Caco-2 (cell line): ENCODE results near the gene IZUMO3. TPM values are rescaled to one million over a fixed set of nuclear protein-coding genes. Genes with fewer than 3 reads are reported as not detected.

Experiments
- BruUV-seq: library from RNA; stranded (reverse); fragments of 400-500 nt; replicated peaks from 2 replicates; lab custom pipeline; 2021; lab: Mats Ljungman, UMichigan
- CTCF ChIA-PET: fragments of 300-600 bp; sonication (Branson Sonifier 250); formaldehyde crosslinking; loops from one replicate; lab custom pipeline; 2022; ENCODE audit warnings: antibody characterized with exemption; lab: Charles Lee
- POLR2A ChIA-PET: fragments of 300-600 bp; sonication (Branson Sonifier 250); formaldehyde crosslinking; loops from one replicate; lab custom pipeline; 2022; ENCODE audit warnings: antibody characterized with exemption; lab: Charles Lee
- DNase-seq, 2 experiments: peaks; one replicate each; pipeline versions ENCODE4 v3.0.0 to v3.0.0-alpha.2; 2020 to 2022
- H3K27me3 ChIP-seq: replicated peaks from 2 replicates; pipeline ENCODE4 v1.6.0; 2011; ENCODE audit warnings: low read length; ENCODE audit not compliant: control insufficient read depth, insufficient read depth
- H3K36me3 ChIP-seq: 2 replicates; pipeline ENCODE4 v1.5.1; 2011; ENCODE audit warnings: low read length; ENCODE audit not compliant: control insufficient read depth, insufficient read depth
- H3K4me1 ChIP-seq: fragments of 250-450 bp; sonication (Bioruptor Pico); 2 replicates; pipeline ENCODE4 v1.5.1; 2020; ENCODE audit warnings: mild to moderate bottlenecking
- H3K4me3 ChIP-seq: 2 replicates; pipeline ENCODE4 v1.5.1; 2011; ENCODE audit warnings: low read depth, mild to moderate bottlenecking, control low read depth, low read length
- H3K9me3 ChIP-seq: fragments of 250-450 bp; sonication (Bioruptor Pico); 2 replicates; pipeline ENCODE4 v1.5.1; 2020; ENCODE audit warnings: mild to moderate bottlenecking, moderate library complexity
- H3K27ac Mint-ChIP-seq: one replicate; pipeline ENCODE4 v1.8.0; 2022; ENCODE audit warnings: mixed read lengths; ENCODE audit not compliant: unreplicated experiment
- H3K27me3 Mint-ChIP-seq: one replicate; pipeline ENCODE4 v1.8.0; 2022; ENCODE audit warnings: mixed read lengths; ENCODE audit not compliant: insufficient read depth, unreplicated experiment
- H3K36me3 Mint-ChIP-seq: one replicate; pipeline ENCODE4 v1.8.0; 2022; ENCODE audit warnings: mild to moderate bottlenecking, mixed read lengths; ENCODE audit not compliant: insufficient read depth, unreplicated experiment
- H3K4me1 Mint-ChIP-seq: one replicate; pipeline ENCODE4 v1.8.0; 2022; ENCODE audit warnings: low read depth, mixed read lengths; ENCODE audit not compliant: unreplicated experiment
- H3K4me3 Mint-ChIP-seq: one replicate; pipeline ENCODE4 v1.8.0; 2022; ENCODE audit warnings: mild to moderate bottlenecking, moderate library complexity, mixed read lengths; ENCODE audit not compliant: unreplicated experiment
- H3K9me3 Mint-ChIP-seq: one replicate; pipeline ENCODE4 v1.8.0; 2022; ENCODE audit warnings: mixed read lengths; ENCODE audit not compliant: unreplicated experiment
- intact Hi-C: fragments of 100-400 bp; cut with micrococcal nuclease; formaldehyde crosslinking; loops from one replicate; pipeline ENCODE4 v1.10.0; 2022; ENCODE audit not compliant: unreplicated experiment
- total RNA-seq: library from RNA; stranded (reverse); gene quantifications from 2 replicates; pipeline ENCODE4 v1.2.3, GENCODE V29; 2022
- TF ChIP-seq, protein P1 (sequence below), 2 experiments: fragments of 200-600 bp in 1 of 2; IDR thresholded peaks; 1 replicate in 1 of 2; 2 replicates in 1 of 2; pipeline versions ENCODE4 v1.5.1 to v1.8.0; 2011 to 2022; ENCODE audit warnings: antibody characterized with exemption in 1 of 2, control low read depth in 1 of 2, inconsistent platforms in 1 of 2, low read depth in 1 of 2, low read length in 1 of 2, mild to moderate bottlenecking in 1 of 2, moderate library complexity in 1 of 2; ENCODE audit not compliant: insufficient read depth in 1 of 2, severe bottlenecking in 1 of 2, unreplicated experiment in 1 of 2

IZUMO3 gene
- total RNA-seq, 1 experiment from 2014 or later = not detected

DNA sequence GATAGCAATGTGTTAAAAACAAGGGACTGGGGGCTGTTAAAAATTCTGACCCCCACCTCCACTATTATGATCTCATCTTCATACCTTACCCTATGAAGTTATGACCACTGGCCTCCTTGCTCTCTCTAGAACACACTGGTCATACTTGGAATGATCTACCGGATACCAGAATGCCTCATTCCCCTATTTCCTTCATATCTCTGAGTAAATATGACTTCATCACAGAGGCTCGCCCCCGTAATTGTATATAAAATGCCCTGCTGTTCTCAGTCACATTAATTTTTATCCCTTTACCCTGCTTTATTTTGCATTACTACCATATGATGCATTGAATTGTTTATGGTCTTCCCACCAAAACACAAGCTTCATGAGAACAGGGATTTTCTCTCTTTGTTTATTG, 29.2 kb downstream of the IZUMO3 start:
- no peaks in the 10 kb centered on the region for H3K27me3 Mint-ChIP-seq
- no peak overlapping the region for H3K4me3 ChIP-seq
- ChIA-PET POLR2A (no interaction called here), CTCF (no interaction called here)
- no peak overlapping the region for H3K27ac Mint-ChIP-seq
- no peaks in the 10 kb centered on the region for H3K36me3 ChIP-seq
- TF ChIP-seq, protein P1, sequence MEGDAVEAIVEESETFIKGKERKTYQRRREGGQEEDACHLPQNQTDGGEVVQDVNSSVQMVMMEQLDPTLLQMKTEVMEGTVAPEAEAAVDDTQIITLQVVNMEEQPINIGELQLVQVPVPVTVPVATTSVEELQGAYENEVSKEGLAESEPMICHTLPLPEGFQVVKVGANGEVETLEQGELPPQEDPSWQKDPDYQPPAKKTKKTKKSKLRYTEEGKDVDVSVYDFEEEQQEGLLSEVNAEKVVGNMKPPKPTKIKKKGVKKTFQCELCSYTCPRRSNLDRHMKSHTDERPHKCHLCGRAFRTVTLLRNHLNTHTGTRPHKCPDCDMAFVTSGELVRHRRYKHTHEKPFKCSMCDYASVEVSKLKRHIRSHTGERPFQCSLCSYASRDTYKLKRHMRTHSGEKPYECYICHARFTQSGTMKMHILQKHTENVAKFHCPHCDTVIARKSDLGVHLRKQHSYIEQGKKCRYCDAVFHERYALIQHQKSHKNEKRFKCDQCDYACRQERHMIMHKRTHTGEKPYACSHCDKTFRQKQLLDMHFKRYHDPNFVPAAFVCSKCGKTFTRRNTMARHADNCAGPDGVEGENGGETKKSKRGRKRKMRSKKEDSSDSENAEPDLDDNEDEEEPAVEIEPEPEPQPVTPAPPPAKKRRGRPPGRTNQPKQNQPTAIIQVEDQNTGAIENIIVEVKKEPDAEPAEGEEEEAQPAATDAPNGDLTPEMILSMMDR (IDR thresholded peaks at IDR 0.05; ENCODE audit: insufficient read depth in 1 of 2, low read depth in 1 of 2, low read length in 1 of 2, severe bottlenecking in 1 of 2, unreplicated experiment in 1 of 2) = no peak
- no peaks in the 10 kb centered on the region for H3K4me1 ChIP-seq
- intact Hi-C loops = no loop called here
- H3K4me1 Mint-ChIP-seq = no peaks in the 10 kb centered on the region
- BruUV-seq = no TSS peak
- H3K36me3 Mint-ChIP-seq = no peaks in the 10 kb centered on the region
- H3K9me3 Mint-ChIP-seq = no peaks in the 10 kb centered on the region
- H3K9me3 ChIP-seq = no peaks in the 10 kb centered on the region
- no peaks in the 10 kb centered on the region for H3K27me3 ChIP-seq
- no peak overlapping the region for H3K4me3 Mint-ChIP-seq
- DNase-seq = no peak

DNA sequence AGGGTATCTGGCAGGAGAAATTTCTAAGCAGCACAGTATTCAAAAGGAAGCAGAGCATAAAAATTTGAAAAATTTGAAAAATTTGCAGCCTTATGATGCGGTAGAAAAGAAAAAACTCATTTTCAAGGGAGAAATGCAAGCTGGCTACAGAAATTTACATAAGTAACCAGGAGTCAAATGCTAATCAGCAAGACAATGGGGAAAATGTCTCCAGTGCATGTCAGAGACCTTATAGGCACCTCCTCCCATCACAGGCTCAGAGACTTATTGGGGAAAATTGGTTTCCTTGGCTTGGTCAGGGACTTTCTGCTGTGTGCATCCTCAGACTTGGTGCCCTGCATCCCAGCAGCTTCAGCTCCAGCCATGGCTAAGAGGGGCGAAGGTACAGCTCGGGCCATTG, 35.8 kb downstream of the IZUMO3 start:
- no peaks in the 10 kb centered on the region for H3K36me3 ChIP-seq
- H3K36me3 Mint-ChIP-seq = no peaks in the 10 kb centered on the region
- no peaks in the 10 kb centered on the region for H3K4me1 ChIP-seq
- ChIA-PET POLR2A (no interaction called here), CTCF (no interaction called here)
- intact Hi-C loops = no loop called here
- no peak overlapping the region for H3K4me3 ChIP-seq
- H3K27me3 Mint-ChIP-seq = no peaks in the 10 kb centered on the region
- TF ChIP-seq, protein P1 (IDR thresholded peaks at IDR 0.05; ENCODE audit: insufficient read depth in 1 of 2, low read depth in 1 of 2, low read length in 1 of 2, severe bottlenecking in 1 of 2, unreplicated experiment in 1 of 2) = no peak
- no peaks in the 10 kb centered on the region for H3K27me3 ChIP-seq
- no peaks in the 10 kb centered on the region for H3K9me3 ChIP-seq
- BruUV-seq = no TSS peak
- DNase-seq = no peak
- H3K9me3 Mint-ChIP-seq = no peaks in the 10 kb centered on the region
- no peaks in the 10 kb centered on the region for H3K4me1 Mint-ChIP-seq
- no peak overlapping the region for H3K4me3 Mint-ChIP-seq
- no peak overlapping the region for H3K27ac Mint-ChIP-seq

DNA sequence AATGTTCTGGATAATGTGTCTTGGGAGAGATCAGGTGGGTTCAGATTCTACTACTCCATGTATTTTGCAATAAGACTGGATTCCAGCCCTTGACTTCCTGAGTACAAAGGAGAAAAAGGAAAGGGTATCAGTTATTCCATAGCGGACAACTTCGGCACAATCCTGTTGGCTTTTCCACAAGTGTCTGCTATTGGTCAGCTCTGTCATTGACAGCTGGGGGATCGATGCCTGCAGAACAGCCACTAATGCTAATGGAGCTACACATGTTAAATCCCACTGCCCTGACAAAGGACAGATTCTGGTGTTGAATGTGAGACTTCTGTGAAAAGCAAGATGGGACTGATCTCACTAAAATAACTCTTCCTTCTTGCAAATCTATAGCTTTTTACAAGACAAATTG, 41.2 kb downstream of the IZUMO3 start:
- no peak for DNase-seq
- H3K27me3 Mint-ChIP-seq = no peaks in the 10 kb centered on the region
- TF ChIP-seq, protein P1 (IDR thresholded peaks at IDR 0.05; ENCODE audit: insufficient read depth in 1 of 2, low read depth in 1 of 2, low read length in 1 of 2, severe bottlenecking in 1 of 2, unreplicated experiment in 1 of 2) = no peak
- Histone ChIP-seq H3K27me3 (no peaks in the 10 kb centered on the region), H3K9me3 (no peaks in the 10 kb centered on the region), H3K4me1 (no peaks in the 10 kb centered on the region), H3K36me3 (no peaks in the 10 kb centered on the region), H3K4me3 (no peak overlapping the region)
- no peak overlapping the region for H3K27ac Mint-ChIP-seq
- no peaks in the 10 kb centered on the region for H3K36me3 Mint-ChIP-seq
- intact Hi-C loops = no loop called here
- H3K9me3 Mint-ChIP-seq = no peaks in the 10 kb centered on the region
- no peak overlapping the region for H3K4me3 Mint-ChIP-seq
- CTCF ChIA-PET = no interaction called here
- no TSS peak for BruUV-seq
- POLR2A ChIA-PET = no interaction called here
- H3K4me1 Mint-ChIP-seq = no peaks in the 10 kb centered on the region
